ENCODE measurements around the gene TSPAN19. TPM values are rescaled to one million over a fixed set of nuclear protein-coding genes. Genes with fewer than 3 reads are reported as not detected.

TSPAN19 gene
- total RNA-seq, 1 experiment from 2014 or later = 0.32 TPM

DNA sequence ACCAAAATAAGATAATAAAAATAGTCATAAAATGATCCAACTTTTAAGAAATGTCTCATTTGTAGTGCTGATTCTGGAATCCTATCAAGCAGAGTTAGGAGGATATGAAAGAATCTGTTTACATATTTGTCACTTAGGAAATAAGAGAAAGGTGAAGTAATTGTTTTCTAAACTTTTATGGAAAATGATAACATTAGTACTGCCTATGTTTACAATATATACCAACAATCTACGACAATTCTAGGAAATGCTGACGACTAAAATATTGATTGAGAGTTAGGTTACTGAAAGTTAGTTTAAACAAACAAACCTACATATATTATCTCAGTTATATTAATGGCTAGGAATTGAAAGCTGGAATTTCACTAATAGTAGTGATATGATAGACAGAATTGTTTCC, 18.0 kb downstream of the TSPAN19 start:
- POLR2A ChIA-PET = no interaction called here
- no peak overlapping the region for H3K27ac ChIP-seq (ENCODE audit: low read depth, low read length)

More for the DNA sequence above, 18.0 kb downstream of the TSPAN19 start:
- no peaks in the 10 kb centered on the region for H3K9me2 ChIP-seq (ENCODE audit: insufficient read depth)
- no peak overlapping the region for H3K9ac ChIP-seq (ENCODE audit: low read length)
- intact Hi-C loops (cut with micrococcal nuclease) = no loop called here
- ChIA-PET RAD21 (ENCODE audit: low non-redundant PET in 1 of 2, low total read pairs in 2 of 2, uncharacterized antibody in 2 of 2, unreplicated experiment in 2 of 2) (no interaction called here), CTCF (interaction anchor here (1.8 kb wide), 1 partner anchor 12 kb away, joined by 20 read pairs; no protein-coding TSS in a partner anchor)
- no peaks in the 10 kb centered on the region for H3K27me3 ChIP-seq (ENCODE audit: insufficient read depth, low read length)
- no peak for DNase-seq (ENCODE audit: low read depth, low spot score)
- H4K20me1 ChIP-seq (ENCODE audit: insufficient read depth) = no peaks in the 10 kb centered on the region
- no peak overlapping the region for H3K4me2 ChIP-seq (ENCODE audit: low read length)
- no peak for TF ChIP-seq TCF7L2 (IDR thresholded peaks at IDR 0.05; ENCODE audit: borderline replicate concordance, extremely low read depth, insufficient read depth, insufficient read length)
- TF ChIP-seq ZFX (IDR thresholded peaks at IDR 0.05) = no peak
- no peak for TF ChIP-seq EZH2phosphoT487 (IDR thresholded peaks at IDR 0.05; ENCODE audit: borderline replicate concordance)
- no peak for TF ChIP-seq RAD21 (IDR thresholded peaks at IDR 0.05; ENCODE audit: low read depth)
- TF ChIP-seq, protein P1, sequence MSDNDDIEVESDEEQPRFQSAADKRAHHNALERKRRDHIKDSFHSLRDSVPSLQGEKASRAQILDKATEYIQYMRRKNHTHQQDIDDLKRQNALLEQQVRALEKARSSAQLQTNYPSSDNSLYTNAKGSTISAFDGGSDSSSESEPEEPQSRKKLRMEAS (IDR thresholded peaks at IDR 0.05) = no peak
- TF ChIP-seq SP1 (IDR thresholded peaks at IDR 0.05; ENCODE audit: low read depth) = no peak
- no peak for TF ChIP-seq ZNF274 (IDR thresholded peaks at IDR 0.05; ENCODE audit: low read depth, low read length)
- no peak for TF ChIP-seq EZH2 (IDR thresholded peaks at IDR 0.05)
- TF ChIP-seq EGR1 (IDR thresholded peaks at IDR 0.05; ENCODE audit: low read depth) = no peak
- TF ChIP-seq JUND (IDR thresholded peaks at IDR 0.05) = no peak
- no peak for TF ChIP-seq FOSL1 (IDR thresholded peaks at IDR 0.05; ENCODE audit: low read depth)
- no peak for TF ChIP-seq ELF1 (IDR thresholded peaks at IDR 0.05; ENCODE audit: borderline replicate concordance, low read depth)
- TF ChIP-seq, protein P2, sequence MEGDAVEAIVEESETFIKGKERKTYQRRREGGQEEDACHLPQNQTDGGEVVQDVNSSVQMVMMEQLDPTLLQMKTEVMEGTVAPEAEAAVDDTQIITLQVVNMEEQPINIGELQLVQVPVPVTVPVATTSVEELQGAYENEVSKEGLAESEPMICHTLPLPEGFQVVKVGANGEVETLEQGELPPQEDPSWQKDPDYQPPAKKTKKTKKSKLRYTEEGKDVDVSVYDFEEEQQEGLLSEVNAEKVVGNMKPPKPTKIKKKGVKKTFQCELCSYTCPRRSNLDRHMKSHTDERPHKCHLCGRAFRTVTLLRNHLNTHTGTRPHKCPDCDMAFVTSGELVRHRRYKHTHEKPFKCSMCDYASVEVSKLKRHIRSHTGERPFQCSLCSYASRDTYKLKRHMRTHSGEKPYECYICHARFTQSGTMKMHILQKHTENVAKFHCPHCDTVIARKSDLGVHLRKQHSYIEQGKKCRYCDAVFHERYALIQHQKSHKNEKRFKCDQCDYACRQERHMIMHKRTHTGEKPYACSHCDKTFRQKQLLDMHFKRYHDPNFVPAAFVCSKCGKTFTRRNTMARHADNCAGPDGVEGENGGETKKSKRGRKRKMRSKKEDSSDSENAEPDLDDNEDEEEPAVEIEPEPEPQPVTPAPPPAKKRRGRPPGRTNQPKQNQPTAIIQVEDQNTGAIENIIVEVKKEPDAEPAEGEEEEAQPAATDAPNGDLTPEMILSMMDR (IDR thresholded peaks at IDR 0.05 in 2 of 3, conservative IDR thresholded peaks at IDR 0.05 in 1 of 3; ENCODE audit: borderline replicate concordance in 1 of 3, insufficient read depth in 1 of 3, low read depth in 2 of 3, low read length in 2 of 3) = no peak
- TF ChIP-seq, protein P3, sequence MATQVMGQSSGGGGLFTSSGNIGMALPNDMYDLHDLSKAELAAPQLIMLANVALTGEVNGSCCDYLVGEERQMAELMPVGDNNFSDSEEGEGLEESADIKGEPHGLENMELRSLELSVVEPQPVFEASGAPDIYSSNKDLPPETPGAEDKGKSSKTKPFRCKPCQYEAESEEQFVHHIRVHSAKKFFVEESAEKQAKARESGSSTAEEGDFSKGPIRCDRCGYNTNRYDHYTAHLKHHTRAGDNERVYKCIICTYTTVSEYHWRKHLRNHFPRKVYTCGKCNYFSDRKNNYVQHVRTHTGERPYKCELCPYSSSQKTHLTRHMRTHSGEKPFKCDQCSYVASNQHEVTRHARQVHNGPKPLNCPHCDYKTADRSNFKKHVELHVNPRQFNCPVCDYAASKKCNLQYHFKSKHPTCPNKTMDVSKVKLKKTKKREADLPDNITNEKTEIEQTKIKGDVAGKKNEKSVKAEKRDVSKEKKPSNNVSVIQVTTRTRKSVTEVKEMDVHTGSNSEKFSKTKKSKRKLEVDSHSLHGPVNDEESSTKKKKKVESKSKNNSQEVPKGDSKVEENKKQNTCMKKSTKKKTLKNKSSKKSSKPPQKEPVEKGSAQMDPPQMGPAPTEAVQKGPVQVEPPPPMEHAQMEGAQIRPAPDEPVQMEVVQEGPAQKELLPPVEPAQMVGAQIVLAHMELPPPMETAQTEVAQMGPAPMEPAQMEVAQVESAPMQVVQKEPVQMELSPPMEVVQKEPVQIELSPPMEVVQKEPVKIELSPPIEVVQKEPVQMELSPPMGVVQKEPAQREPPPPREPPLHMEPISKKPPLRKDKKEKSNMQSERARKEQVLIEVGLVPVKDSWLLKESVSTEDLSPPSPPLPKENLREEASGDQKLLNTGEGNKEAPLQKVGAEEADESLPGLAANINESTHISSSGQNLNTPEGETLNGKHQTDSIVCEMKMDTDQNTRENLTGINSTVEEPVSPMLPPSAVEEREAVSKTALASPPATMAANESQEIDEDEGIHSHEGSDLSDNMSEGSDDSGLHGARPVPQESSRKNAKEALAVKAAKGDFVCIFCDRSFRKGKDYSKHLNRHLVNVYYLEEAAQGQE (IDR thresholded peaks at IDR 0.05; ENCODE audit: low read depth) = no peak
- TF ChIP-seq SRF (IDR thresholded peaks at IDR 0.05; ENCODE audit: low read depth) = no peak
- BruUV-seq (replicated peaks) = no TSS peak
- no peak overlapping the region for H3K4me3 ChIP-seq (replicated peaks in 1 of 2; ENCODE audit: low read depth in 1 of 2, low read length in 2 of 2)
- peaks cover 4 to 8% of the 10 kb centered on the region in 2 experiments; a peak in 2 of 4 replicates for H3K4me1 ChIP-seq (ENCODE audit: control insufficient read depth in 1 of 2, insufficient read depth in 2 of 2, low read length in 2 of 2)
- no peak for ATAC-seq
- no peaks in the 10 kb centered on the region for H3K9me3 ChIP-seq (ENCODE audit: control insufficient read depth in 1 of 2, insufficient read depth in 1 of 2, low read depth in 1 of 2, low read length in 2 of 2)
- no peaks in the 10 kb centered on the region for H3K79me2 ChIP-seq (ENCODE audit: insufficient read depth, low read length)
- H2AFZ ChIP-seq (ENCODE audit: low read depth, low read length, poor library complexity, severe bottlenecking) = no peak overlapping the region
- no peaks in the 10 kb centered on the region for H3K36me3 ChIP-seq (ENCODE audit: control insufficient read depth in 1 of 2, insufficient read depth in 2 of 2, low read length in 2 of 2)
